ENCODE measurements around the gene KCNJ3.

The KCNJ3 gene

GRCh38 chr2:154758871-154759270, 60.4 kb downstream of the KCNJ3 start:
- H3K36me3 Mint-ChIP-seq (ENCODE audit: low read depth): no peaks in the 10 kb centered on the region
- H3K4me3 Mint-ChIP-seq: no peak overlapping the region
- H3K27me3 Mint-ChIP-seq: no peaks in the 10 kb centered on the region
- no peak overlapping the region for H3K27ac Mint-ChIP-seq
- H3K9me3 Mint-ChIP-seq: no peaks in the 10 kb centered on the region
- H3K4me1 Mint-ChIP-seq (ENCODE audit: low read depth): no peaks in the 10 kb centered on the region

DNA sequence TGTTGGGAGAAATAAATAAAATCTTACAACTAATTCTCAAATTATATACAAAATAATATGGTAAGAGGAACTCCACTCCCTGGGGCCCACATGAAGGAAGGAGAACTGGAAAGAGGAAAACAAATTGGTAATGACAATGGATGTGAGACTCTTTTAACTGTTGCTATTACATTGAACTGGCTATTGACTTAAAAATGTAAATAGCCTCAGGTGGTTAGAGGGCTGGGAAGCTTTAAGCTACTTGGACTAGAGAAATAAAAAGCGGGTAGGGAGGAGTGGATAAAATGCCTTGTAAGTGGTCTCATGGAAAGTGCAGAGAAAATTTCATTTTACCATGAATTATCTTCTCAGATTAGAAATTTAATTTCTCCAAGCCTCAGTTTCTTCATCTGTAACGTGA, 64.1 kb downstream of the KCNJ3 start:
- Mint-ChIP-seq H3K4me1 (ENCODE audit: low read depth) (no peaks in the 10 kb centered on the region), H3K27ac (no peak overlapping the region), H3K9me3 (no peaks in the 10 kb centered on the region), H3K36me3 (ENCODE audit: low read depth) (no peaks in the 10 kb centered on the region), H3K27me3 (no peaks in the 10 kb centered on the region), H3K4me3 (no peak overlapping the region)

DNA sequence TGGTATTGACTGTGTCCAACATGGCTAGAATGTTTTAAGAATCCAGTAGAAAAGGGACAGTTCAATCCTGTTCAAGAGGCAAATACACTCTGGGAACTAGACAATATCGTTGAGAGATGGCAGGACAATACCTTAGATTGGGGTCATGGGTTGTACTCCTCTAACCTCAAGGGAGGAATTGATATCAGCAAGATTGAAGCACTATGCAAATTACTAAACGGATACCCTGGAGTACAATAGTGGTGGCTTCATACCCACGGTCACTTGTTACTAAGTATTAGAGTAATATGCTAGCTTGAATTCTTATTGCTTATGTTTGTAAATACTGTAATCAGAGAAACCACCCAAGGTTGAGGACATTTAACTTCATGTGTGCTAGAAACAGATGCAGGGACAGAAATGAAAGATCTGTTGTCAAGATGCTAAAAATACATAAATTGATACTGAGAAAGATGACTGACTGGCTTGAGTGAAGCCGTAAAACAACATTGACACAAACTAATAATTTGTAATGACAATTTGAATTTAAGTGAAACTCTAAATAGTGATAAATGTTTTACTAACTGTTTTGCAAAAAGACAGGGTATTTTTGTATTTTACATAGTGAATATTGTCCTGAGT, 73.3 kb downstream of the KCNJ3 start:
- Mint-ChIP-seq H3K9me3 (peaks cover 6% of the 10 kb centered on the region), H3K4me3 (no peak overlapping the region), H3K4me1 (ENCODE audit: low read depth) (no peaks in the 10 kb centered on the region), H3K27ac (no peak overlapping the region), H3K36me3 (ENCODE audit: low read depth) (no peaks in the 10 kb centered on the region), H3K27me3 (no peaks in the 10 kb centered on the region)

DNA sequence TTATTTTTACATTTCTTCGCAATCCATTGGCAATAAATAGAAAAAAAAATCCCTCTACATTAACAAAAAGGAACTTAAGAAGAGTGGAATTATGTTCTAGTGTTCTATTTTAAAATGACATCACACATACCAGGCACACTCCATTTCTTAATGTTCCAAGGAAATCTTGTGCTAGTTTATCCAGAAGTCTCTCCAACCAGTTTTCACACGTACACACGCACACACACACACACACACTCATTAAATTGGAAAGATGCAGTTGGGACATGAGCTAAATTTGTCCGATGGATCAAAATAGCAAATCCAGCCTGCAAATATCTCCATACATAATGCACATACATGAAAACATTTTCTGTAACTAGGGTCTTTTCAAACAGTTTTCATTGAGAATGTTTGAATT, 78.3 kb downstream of the KCNJ3 start:
- no peaks in the 10 kb centered on the region for H3K27me3 Mint-ChIP-seq
- no peak overlapping the region for H3K27ac Mint-ChIP-seq
- no peak overlapping the region for H3K4me3 Mint-ChIP-seq
- H3K36me3 Mint-ChIP-seq (ENCODE audit: low read depth): no peaks in the 10 kb centered on the region
- no peaks in the 10 kb centered on the region for H3K4me1 Mint-ChIP-seq (ENCODE audit: low read depth)
- H3K9me3 Mint-ChIP-seq: no peaks in the 10 kb centered on the region

DNA sequence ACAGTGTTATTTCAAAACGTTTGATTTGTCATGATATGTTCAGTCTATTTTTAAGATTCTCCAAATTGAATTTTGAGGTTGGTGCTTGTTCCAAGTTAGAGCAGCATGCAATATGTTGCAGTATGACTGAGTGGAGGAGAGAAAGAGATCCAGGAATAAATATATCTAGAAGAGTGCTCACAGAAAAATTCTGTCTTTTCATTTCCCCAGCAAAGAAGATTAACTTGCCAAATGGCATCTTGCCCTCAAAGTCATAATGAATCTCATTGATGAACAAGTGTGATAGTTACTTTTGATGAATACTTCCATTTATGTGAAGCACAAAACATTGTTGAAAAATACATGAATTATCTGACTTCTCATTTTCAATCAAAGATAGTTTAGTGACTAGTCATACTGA, 95.9 kb downstream of the KCNJ3 start:
- Mint-ChIP-seq H3K36me3 (ENCODE audit: low read depth) (no peaks in the 10 kb centered on the region), H3K27ac (no peak overlapping the region), H3K4me3 (no peak overlapping the region), H3K4me1 (ENCODE audit: low read depth) (no peaks in the 10 kb centered on the region), H3K9me3 (peaks cover 10% of the 10 kb centered on the region), H3K27me3 (no peaks in the 10 kb centered on the region)

DNA sequence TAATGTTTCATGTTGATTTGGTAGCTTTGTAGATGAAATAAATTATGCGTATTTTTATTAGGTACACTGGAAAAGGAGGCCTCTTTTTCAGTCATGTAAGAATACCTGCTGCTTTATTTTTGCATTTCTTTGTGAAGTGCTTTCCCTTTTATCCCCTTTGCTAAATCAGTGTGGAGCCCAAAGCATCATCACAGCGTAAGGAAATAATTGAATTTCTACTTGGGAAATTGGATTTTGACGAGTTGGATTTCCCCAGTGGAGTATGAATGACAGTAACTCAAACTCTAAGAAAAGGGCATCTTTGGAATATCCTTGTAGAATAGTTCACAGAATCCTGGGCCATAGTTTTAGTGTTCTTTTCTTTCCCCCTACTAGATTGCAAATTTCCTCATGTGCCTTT, 97.2 kb downstream of the KCNJ3 start:
- Mint-ChIP-seq H3K27me3 (no peaks in the 10 kb centered on the region), H3K4me1 (ENCODE audit: low read depth) (no peaks in the 10 kb centered on the region)

DNA sequence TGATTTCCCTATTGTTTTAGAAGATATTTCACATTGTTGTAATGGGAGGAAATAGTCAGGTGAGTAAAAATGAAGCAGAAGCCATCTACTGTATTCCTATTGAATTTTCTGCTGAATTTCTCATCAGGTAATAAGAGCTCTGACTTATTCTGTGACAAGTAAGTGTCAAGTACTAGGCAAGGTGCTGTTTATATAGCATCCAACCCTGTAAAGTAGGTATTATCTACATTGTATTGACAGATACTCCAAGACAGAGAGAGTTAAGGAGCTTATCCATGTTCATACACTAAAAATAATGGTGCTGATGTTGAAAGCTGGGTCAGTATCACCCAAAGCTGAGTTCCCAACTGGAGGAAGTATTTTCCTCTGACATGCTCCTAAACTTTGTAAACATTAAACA, 106.0 kb downstream of the KCNJ3 start:
- Mint-ChIP-seq H3K36me3 (ENCODE audit: low read depth) (no peaks in the 10 kb centered on the region), H3K4me1 (ENCODE audit: low read depth) (no peaks in the 10 kb centered on the region), H3K4me3 (no peak overlapping the region), H3K9me3 (peaks cover 10% of the 10 kb centered on the region), H3K27ac (no peak overlapping the region), H3K27me3 (no peaks in the 10 kb centered on the region)

More for the DNA sequence above, 97.2 kb downstream of the KCNJ3 start:
- Mint-ChIP-seq H3K4me3 (no peak overlapping the region), H3K36me3 (ENCODE audit: low read depth) (no peaks in the 10 kb centered on the region), H3K9me3 (peaks cover 9% of the 10 kb centered on the region), H3K27ac (no peak overlapping the region)

GRCh38 chr2:154813636-154814035, 115.1 kb downstream of the KCNJ3 start:
- Mint-ChIP-seq H3K4me1 (ENCODE audit: low read depth) (no peaks in the 10 kb centered on the region), H3K4me3 (no peak overlapping the region), H3K27me3 (no peaks in the 10 kb centered on the region), H3K36me3 (ENCODE audit: low read depth) (no peaks in the 10 kb centered on the region), H3K27ac (no peak overlapping the region), H3K9me3 (no peaks in the 10 kb centered on the region)

DNA sequence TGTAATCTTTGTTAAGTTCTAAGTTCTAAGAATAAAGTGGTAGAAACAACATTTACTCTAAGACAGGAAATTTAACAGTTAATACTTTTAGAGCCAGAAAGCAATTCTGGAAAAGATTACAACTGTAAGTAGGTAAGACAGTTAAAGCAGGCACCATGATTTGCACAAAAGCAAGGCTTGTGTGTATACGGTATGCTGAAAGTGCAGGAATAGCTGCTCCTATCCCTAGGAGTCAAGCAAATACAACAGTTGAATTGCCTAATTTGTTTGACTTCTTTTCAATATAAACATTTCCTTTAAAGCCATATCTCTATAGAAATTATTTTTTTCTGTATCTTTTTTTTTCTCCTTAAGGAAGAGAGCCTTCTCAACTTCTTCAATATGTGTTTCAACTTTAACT, 116.4 kb downstream of the KCNJ3 start:
- Mint-ChIP-seq H3K9me3 (peaks cover under 1% of the 10 kb centered on the region), H3K27ac (no peak overlapping the region), H3K36me3 (ENCODE audit: low read depth) (no peaks in the 10 kb centered on the region)

GRCh38 chr2:154825358-154825757, 126.9 kb downstream of the KCNJ3 start:
- no peaks in the 10 kb centered on the region for H3K4me1 Mint-ChIP-seq (ENCODE audit: low read depth)
- H3K27ac Mint-ChIP-seq: no peak overlapping the region
- H3K36me3 Mint-ChIP-seq (ENCODE audit: low read depth): no peaks in the 10 kb centered on the region
- no peak overlapping the region for H3K4me3 Mint-ChIP-seq
- no peaks in the 10 kb centered on the region for H3K27me3 Mint-ChIP-seq
- H3K9me3 Mint-ChIP-seq: no peaks in the 10 kb centered on the region

More for the DNA sequence above, 116.4 kb downstream of the KCNJ3 start:
- Mint-ChIP-seq H3K4me1 (ENCODE audit: low read depth) (no peaks in the 10 kb centered on the region), H3K27me3 (no peaks in the 10 kb centered on the region), H3K4me3 (no peak overlapping the region)

DNA sequence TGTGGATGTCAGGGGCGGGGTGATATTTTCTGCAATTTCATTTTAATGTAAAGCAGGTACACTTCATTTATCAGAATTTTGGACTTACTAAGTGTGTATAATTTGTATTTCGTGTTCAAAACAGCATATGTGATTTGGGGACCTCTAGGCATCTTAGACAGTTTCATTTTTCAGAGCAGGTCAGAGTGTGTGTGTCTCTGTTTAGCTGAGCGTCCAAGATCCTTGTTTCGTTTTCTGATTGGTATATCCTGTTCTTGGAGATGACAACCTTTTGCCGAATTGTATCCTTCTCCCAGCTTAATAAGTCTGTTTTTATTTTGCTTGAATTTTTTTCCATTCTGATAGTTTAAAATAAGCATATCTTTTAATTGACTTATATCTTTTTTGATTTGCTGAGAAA, 128.3 kb downstream of the KCNJ3 start:
- no peaks in the 10 kb centered on the region for H3K4me1 Mint-ChIP-seq (ENCODE audit: low read depth)
- H3K4me3 Mint-ChIP-seq: no peak overlapping the region
- H3K27me3 Mint-ChIP-seq: no peaks in the 10 kb centered on the region
- H3K36me3 Mint-ChIP-seq (ENCODE audit: low read depth): no peaks in the 10 kb centered on the region
- H3K27ac Mint-ChIP-seq: no peak overlapping the region
- H3K9me3 Mint-ChIP-seq: no peaks in the 10 kb centered on the region

GRCh38 chr2:154827286-154827685, 128.8 kb downstream of the KCNJ3 start:
- no peak overlapping the region for H3K4me3 Mint-ChIP-seq

GRCh38 chr2:154832711-154833110, 134.2 kb downstream of the KCNJ3 start:
- Mint-ChIP-seq H3K4me3 (no peak overlapping the region), H3K27me3 (no peaks in the 10 kb centered on the region), H3K4me1 (ENCODE audit: low read depth) (no peaks in the 10 kb centered on the region), H3K36me3 (ENCODE audit: low read depth) (no peaks in the 10 kb centered on the region), H3K27ac (no peak overlapping the region), H3K9me3 (peaks cover 10% of the 10 kb centered on the region)

More at GRCh38 chr2:154827286-154827685, 128.8 kb downstream of the KCNJ3 start:
- Mint-ChIP-seq H3K4me1 (ENCODE audit: low read depth) (no peaks in the 10 kb centered on the region), H3K36me3 (ENCODE audit: low read depth) (no peaks in the 10 kb centered on the region), H3K27ac (no peak overlapping the region), H3K9me3 (no peaks in the 10 kb centered on the region), H3K27me3 (no peaks in the 10 kb centered on the region)

DNA sequence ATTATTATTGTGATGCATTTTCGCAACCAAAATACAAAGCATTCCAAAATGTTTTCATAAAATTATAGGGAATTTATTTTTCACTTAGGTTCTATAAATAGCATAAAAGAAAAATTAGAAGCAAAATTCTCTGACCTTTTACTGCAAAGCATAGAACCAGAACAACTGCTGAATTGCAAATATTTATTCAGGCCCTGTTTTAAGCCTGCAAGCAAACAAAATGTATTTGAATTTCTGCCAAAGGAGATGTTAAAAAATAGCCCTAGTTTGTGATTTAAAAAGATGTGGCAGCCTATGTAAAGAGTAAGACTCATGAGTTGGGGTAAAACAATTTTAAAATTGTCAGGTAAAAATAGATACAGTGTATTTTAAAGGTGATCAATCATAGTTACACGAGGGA, 138.1 kb downstream of the KCNJ3 start:
- no peaks in the 10 kb centered on the region for H3K27me3 Mint-ChIP-seq
- peaks cover 10% of the 10 kb centered on the region for H3K9me3 Mint-ChIP-seq
- no peaks in the 10 kb centered on the region for H3K36me3 Mint-ChIP-seq (ENCODE audit: low read depth)
- no peak overlapping the region for H3K4me3 Mint-ChIP-seq
- H3K27ac Mint-ChIP-seq: no peak overlapping the region
- H3K4me1 Mint-ChIP-seq (ENCODE audit: low read depth): no peaks in the 10 kb centered on the region

DNA sequence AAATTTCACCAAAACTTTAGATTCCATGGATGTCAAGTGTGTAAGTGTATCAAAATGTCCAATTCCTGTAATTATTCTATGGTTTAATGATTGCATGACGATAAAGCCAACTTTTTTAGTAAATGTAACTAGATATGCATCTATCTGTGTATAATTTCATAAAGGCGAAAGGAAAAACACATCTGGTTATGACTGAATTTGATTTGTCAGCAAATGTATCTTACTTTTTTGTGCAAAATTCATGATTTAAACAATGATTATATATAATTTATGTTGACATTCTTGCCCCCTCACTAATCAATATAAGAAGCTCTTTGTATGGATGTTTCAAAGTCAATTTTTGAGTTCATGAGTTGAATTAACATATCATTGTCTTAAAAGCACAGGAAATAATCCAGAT, 138.5 kb downstream of the KCNJ3 start:
- H3K27ac Mint-ChIP-seq: no peak overlapping the region
- H3K36me3 Mint-ChIP-seq (ENCODE audit: low read depth): no peaks in the 10 kb centered on the region
- no peak overlapping the region for H3K4me3 Mint-ChIP-seq
- peaks cover 10% of the 10 kb centered on the region for H3K9me3 Mint-ChIP-seq
- H3K27me3 Mint-ChIP-seq: no peaks in the 10 kb centered on the region
- H3K4me1 Mint-ChIP-seq (ENCODE audit: low read depth): no peaks in the 10 kb centered on the region

- H3K27me3 Mint-ChIP-seq: no peaks in the 10 kb centered on the region
- H3K27ac Mint-ChIP-seq: no peak overlapping the region
- no peaks in the 10 kb centered on the region for H3K9me3 Mint-ChIP-seq
- no peaks in the 10 kb centered on the region for H3K4me1 Mint-ChIP-seq (ENCODE audit: low read depth)
- no peaks in the 10 kb centered on the region for H3K36me3 Mint-ChIP-seq (ENCODE audit: low read depth)
- H3K4me3 Mint-ChIP-seq: no peak overlapping the region
Observed at GRCh38 chr2:154844513-154844912, 146.0 kb downstream of the KCNJ3 start.

Measured in stimulated activated naive CD8-positive, alpha-beta T cell treated with anti-CD3 and anti-CD28 coated beads, Interleukin-15, Interleukin-2, amounts not matched to agents 100 ng/mL and 50 ng/mL, for 24 hours (primary cell).